GM18870 (cell line): ENCODE results near the gene NRBP1.
"Not testable (repeated sequence)": the region's sequence is repeated elsewhere in the genome, so short reads cannot be mapped to it uniquely, and the experiment has no call there.

Experiments
- ATAC-seq: cut with Tn5 transposase; IDR thresholded peaks from one replicate; pipeline ENCODE4 v1.9.1; 2021; ENCODE audit warnings: moderate library complexity; ENCODE audit not compliant: unreplicated experiment

Gene NRBP1

DNA sequence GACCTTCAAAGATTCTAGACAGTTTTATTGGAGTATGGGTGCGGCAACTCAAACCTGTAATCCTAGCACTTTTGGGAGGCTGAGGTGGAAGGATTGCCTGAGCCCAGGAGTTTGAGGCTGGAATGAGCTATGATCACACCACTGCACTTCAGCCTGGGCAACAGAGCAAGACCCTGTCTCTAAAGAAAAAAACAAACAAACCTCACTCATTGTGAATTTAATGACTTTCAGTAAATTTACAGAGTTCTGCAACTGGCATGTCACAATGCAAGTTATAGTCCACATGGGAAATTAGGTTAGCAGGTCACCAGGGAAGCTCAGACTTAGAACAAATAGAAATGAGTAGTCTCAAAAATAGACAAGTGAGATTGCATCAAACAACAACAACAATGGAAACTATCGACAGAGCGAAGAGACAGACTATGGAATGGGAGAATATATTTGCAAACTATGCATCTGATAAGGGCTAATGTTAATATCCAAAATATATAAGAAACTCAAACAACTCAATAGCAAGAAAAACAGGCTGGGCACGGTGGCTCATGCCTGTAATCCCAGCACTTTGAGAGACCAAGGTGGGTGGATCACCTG lies 6.7 kb upstream of the NRBP1 start:
- no peak for ATAC-seq

DNA sequence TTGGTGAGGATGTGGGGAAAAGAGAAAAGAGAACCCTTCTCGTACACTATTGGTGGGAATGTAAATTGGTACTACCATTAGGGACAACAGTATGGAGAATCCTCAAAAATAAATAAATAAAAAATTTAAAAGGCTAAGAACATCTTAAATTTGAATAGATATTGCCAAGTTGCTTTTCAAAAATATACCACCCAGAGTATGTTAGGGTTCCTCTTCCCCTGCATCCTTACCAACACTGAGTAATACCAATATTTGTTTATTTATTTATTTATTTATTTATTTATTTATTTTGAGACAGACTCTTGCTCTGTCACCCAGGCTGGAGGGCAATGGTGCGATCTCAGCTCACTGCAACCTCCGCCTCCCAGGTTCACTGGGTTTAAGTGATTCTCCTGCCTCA lies 5.5 kb upstream of the NRBP1 start:
- no peak for ATAC-seq

DNA sequence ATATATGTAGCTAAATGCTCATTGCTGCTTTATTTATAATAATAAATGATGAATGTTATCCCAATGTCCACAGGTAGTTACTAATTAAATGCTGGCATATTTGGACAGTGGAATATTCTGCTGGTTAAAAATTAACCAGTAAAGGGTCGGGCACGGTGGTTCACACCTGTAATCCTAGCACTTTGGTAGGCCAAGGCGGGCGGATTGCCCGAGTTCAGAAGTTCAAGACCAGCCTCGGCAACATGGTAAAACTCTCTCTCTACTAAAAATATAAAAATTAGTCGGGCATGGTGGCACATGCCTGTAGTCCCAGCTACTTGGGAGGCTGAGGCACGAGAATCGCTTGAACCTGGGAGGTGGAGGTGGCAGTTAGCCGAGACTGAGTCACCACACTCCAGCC lies 3.4 kb upstream of the NRBP1 start:
- not testable (repeated sequence) for ATAC-seq

DNA sequence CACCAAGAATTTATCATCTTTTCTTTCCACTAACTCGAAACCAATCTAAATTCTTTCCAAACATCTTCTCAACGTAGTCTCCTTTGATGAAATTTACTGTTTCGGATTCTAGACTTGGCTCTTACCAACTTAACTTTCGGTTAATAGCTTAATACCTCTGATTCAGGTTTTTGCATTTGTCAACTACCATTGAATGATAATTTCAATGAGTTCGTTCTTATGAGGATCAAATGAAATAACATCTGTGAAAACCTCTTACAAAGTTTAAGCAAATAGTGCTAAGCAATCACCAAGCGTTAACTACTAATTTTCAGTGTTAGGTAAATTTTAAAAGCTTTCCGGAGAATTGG lies 593 bp upstream of the NRBP1 start:
- ATAC-seq, result no peak

DNA sequence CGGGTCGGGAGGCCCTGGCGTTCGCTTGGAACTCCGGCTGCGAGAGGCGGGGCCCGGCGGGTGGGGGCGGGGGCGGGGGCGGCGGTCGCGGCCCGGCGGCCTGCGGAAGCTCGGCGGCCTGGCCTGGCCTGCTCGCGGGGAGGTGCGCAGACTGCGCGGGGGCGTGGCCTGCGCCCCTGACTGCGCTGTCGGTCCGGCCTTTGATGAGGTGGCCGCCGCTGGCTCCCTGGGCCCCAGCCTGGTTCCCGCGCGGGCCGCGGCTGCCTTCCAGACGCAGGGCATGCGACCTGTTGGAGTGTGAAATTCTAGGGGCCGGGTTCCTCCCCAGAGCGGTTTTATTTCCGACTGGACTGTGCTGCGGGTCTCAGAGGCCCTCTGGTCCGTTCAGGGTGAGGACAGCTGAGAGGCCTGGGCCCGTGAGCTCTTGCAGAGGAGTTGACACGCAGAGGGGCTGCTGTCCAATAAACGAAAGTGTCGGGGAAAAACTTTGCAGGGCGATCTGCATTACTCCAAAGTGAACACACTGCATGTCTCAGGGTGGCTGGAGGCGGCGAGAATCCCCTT lies 629 bp downstream of the NRBP1 start:
- ATAC-seq, result peak; percentile 37

DNA sequence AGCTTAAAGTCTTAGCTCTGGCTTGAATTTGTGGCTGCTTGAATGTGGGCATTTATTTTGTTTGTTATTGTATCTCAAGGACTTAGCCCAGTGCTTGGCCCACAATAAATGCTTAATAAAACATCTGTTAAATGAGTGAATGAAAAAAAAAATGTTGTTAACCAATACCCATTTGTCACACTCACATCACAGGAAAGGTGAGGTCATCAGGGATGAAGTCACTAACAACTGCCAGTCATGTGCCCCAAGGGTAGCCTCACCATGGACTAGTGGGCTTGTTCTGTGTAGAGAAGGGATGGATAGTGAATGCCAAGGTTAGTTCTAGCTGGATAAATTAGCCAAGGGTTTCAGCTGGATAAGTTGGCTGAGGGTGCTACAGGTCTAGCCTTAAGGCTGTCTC lies 3.0 kb downstream of the NRBP1 start:
- ATAC-seq, result no peak

DNA sequence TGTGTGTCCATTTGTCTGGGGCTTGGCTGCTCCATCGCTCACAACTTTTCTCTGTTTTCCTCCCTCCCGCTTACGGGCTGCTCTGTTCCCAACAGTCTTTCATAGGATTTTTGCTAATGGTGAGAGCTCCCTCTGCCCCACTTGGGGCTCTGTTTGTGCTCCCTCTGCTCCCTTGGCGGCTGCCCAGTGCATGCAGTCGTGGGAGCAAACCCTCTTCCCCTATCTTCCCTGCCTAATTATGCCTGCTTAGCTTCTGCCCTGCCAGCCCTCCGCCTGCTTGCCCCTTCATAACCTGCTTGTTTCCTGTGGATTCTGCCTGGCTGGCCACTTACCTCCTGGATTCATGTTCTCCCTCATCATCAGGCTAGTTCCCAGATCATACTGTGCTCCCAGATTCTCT lies 7.2 kb downstream of the NRBP1 start:
- no peak for ATAC-seq

DNA sequence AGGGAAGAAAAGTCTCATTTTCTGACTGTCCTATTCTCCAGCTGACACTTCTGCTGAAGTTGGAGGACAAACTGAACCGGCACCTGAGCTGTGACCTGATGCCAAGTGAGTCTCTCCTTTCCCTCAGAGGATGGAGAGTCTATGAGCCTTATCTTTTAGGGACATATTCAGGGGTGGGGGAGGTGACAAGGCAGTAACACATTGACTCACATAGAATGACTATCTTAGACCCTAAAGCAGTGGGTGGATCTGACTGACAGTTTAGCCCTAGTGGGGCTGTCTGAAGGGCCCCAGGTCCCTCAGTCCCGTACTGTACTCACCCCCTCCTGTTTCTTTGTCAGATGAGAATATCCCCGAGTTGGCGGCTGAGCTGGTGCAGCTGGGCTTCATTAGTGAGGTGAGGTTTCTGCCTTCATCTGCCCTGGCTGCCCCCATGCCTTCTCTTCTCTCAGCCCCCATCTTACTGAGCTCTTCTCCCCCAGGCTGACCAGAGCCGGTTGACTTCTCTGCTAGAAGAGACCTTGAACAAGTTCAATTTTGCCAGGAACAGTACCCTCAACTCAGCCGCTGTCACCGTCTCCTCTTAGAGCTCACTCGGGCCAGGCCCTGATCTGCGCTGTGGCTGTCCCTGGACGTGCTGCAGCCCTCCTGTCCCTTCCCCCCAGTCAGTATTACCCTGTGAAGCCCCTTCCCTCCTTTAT lies 12.9 kb downstream of the NRBP1 start:
- ATAC-seq, result no peak

DNA sequence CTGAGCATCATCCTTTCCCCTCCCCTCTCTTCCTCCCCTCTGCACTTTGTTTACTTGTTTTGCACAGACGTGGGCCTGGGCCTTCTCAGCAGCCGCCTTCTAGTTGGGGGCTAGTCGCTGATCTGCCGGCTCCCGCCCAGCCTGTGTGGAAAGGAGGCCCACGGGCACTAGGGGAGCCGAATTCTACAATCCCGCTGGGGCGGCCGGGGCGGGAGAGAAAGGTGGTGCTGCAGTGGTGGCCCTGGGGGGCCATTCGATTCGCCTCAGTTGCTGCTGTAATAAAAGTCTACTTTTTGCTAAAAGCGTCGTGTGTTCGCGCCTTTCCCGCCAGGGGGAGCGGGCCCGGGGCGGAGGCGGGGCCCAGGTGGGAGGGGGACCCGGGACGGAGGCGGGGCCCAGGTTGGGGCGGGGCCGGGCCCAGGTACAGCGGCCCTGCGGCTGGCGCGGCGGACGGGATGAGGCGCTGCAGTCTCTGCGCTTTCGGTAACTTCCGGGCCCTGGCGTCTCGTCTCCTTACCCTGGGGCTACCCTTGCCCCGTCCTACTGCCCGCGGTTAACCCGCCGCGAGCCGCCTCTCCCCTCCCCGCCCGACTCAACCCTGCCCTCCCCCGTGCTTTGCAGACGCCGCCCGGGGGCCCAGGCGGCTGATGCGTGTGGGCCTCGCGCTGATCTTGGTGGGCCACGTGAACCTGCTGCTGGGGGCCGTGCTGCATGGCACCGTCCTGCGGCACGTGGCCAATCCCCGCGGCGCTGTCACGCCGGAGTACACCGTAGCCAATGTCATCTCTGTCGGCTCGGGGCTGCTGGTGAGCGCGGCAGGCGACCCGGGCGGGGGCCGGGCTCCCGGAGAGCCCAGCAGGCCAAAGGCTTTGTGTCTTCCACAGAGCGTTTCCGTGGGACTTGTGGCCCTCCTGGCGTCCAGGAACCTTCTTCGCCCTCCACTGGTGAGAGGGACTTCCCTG lies 13.8 kb downstream of the NRBP1 start, which contains the start of gene KRTCAP3:
KRTCAP3 (plus strand) TSS at position 424 of the 962 bp plus-strand sequence; CDS start at position 456, 32 bp downstream.
- no peak for ATAC-seq

DNA sequence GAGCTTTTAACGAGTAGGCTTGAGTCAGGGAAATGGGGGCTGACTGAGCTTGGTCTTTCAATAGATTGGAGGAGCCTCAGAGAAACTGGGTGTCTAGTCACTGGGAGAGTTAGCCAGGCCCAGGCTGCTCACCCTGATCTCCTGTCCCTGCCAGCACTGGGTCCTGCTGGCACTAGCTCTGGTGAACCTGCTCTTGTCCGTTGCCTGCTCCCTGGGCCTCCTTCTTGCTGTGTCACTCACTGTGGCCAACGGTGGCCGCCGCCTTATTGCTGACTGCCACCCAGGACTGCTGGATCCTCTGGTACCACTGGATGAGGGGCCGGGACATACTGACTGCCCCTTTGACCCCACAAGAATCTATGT lies 14.5 kb downstream of the NRBP1 start:
- ATAC-seq, result no peak

DNA sequence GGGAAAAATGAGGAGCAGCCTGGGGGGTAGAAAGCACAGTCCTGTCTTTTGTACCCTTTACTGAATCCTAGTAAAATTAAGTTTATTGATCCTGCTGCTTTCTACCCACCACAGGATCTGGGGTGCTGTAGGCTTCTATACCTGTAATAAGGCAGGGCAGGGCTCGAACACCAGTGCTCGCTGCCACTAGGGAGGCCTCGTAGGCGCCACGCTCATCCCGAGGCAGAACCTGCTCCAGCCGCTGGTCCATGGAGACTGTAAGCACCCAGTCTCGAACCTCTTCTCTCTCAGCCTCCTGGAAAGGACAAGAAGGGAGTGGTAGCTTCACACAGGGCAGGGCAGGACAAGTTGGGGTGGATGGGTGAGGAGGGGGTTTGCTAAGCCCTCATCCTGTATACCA lies 16.7 kb downstream of the NRBP1 start:
- ATAC-seq, result no peak

DNA sequence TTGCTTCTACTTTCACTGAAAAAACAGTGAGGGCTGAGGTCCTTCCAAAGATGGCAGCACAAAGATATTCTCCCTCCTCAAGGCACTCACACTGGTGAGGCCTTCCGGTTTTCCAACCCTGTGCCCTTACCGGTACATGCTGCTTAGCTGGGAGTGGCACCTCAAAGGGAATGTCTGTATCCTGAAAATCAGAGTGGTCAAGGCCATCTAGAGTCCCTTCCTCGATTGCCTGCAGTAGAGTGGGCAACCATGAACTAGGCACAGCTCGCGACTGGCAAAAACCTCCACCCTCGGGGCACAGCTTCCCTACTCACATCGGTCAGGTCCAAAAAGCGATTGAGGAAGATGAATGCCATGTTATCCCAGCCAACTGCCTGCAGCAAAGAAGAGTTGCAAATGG lies 17.2 kb downstream of the NRBP1 start:
- ATAC-seq, result no peak

DNA sequence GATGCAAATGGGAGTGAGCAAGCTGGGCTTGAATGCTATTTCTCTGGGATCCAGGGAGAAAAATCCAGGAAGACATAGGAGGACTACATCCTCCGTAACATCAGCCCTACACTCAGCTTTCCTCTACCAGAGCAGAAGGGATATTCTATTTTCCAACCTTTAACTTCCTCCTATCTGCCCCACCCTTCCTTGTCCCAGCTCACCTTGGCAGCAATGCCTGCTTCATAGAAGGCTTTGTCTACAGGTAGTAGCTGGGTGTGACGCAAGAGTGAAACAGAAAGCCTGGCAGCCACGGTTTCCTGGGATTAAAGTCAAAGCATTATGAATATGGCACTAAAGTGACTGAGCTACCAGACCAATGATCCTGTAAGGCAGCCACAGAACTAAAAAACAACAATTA lies 17.6 kb downstream of the NRBP1 start:
- no peak for ATAC-seq

DNA sequence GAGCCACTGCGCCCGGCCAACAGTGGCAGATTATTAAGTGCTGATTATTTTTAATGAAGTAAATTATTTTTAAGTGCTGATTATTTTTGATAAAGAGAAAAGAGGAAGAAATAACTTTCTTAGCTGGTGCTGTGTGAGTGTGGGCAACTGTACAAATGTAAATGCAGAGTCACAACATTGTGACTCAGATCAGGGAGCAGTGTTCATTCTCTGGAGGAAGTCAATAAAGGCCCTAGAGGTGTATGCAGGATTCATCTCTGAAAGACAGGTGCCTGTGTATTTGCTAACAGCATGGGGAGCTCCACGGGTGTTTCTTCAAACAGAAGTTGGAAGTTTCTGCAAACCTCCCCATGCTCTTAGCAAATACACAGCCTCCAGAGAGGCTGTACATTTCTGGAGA lies 19.9 kb downstream of the NRBP1 start:
- ATAC-seq, result no peak

DNA sequence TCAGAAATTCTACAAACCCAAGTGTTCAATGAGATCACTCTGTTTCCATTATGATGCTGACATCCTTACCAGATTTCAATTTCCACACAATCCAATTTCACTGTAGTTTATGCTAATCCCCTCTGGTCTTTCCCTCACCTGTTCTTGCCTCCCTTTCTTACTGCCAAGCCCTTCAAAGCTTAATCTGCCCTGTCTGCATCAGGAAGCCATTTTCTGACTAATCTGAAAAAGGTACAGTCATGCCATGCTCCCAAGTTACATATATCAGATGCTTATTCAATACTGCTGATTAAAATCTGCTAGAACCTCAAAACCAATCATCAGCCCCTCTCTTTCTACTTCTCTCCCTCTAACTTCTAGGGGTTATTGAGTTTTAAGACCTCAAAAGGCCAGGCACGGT lies 22.7 kb downstream of the NRBP1 start:
- ATAC-seq, result no peak

DNA sequence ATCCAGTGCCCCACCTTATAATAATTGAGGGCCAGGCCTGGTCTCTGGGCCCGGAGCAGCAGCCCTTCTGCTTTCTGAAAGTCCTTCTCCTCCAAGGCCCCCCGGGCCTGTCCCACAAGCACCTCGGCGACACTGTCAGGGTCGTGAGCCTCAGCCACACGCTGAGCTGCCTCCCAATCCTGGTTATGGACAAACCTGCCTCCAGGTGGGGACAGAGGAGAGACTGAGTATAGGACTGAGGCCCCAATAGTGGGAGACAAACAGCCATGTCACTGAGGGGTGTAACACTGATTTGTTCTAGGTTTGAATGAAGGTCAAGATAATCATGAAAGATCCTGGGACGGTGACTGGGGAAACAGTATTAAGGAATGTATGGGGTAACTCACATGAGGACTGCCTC lies 25.5 kb downstream of the NRBP1 start:
- no peak for ATAC-seq

DNA sequence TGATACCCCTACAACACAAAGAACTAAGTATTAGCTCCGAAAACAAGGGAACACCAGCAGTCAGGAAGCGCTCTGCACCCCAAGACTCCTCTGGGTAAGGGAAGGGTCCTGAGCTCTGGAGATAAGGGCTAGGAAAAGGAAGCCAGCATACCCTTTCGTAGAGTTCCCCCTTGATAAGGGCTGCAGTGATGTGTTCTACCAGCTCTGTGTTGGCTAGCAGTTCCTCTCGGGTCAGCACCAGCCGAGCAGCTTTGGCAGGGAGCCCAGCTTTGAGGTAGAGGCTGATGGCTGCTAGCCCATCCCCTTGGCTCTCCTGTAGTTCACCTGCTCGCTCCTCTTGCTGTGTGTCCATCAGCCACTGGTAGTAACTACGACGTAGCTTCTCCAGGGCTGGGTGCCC lies 32.7 kb downstream of the NRBP1 start:
- no peak for ATAC-seq

DNA sequence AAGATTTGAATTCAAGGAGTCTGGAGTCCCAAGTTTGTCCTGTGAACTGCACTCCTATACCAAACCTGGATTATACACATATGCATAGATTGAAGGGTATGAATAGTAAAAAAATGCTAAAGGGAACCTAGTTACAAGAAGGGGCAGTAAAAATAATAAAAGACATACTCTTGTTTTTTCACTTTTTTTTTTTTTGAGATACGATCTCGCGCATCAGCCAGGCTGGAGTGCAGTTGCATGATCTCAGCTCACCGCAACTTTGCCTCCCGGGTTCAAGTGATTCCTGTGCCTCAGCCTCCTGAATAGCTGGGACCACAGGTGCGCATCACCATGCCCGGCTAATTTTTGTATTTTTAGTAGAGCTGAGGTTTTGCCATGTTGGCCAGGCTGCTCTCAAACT lies 36.0 kb downstream of the NRBP1 start:
- no peak for ATAC-seq

DNA sequence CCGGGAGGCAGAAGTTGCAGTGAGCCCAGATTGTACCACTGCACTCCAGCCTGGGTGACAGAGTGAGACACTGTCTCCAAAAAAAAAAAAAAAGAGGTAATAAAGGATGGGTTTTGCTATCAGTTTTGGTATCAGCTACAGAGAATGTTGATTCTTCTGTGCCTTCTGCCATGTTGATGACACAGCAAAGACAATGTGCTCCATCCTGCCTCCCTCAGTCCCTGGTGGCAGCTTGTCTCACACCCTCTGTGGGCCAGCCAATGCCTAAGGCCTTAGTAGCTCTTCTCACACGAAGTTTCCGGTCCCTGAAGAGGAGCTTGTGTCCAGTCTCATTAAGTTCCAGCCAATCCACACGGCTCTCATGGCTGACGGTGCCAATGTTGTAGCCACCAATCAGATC lies 43.5 kb downstream of the NRBP1 start:
- no peak for ATAC-seq

DNA sequence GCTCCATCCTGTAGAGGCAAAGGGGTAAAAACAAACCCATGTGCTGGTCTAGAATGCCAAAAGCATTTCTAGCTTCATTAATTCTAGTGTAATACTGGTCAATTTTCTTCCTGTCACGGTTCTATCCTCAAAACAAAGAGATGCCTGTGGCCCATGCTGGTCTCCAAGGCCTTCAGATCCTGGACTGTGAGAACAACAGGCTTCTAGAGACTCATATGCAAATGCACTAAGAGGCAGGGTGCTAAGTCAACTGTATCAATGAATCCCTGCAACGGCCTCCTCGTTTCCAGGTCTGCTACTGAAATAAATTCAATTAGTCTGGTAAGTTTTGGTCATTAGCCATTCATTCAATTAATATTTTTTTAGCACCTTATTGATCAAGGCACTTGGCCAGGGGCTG lies 57.1 kb downstream of the NRBP1 start:
- no peak for ATAC-seq

DNA sequence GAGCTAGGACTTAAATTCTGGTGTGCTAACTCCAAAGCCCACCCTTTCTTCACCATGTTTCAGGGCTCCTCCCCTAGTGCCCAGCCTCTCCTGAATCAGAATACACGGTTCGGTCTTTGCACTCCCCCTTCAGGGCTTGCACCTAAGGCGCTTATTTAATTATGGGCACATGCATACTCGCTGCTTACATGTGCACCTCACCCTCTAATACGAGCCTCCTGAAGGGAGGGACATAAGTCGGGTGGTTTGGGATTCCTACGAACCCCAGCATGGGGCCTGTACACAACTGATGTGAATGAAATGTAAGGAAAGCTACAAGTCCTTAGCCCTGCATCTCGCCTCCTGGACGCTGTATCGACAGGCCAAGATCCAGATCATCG lies 60.7 kb downstream of the NRBP1 start:
- ATAC-seq, result peak; percentile 10
